GM23338 (cell line): ENCODE measurements around the gene PLA2G6.

Experiments
- EZH2 ChIP-seq: fragments of 200-600 bp; sonication (generic); IDR thresholded peaks from one replicate; pipeline ENCODE4 v1.8.0; 2017; ENCODE audit warnings: antibody characterized with exemption, mild to moderate bottlenecking, low read depth; ENCODE audit not compliant: unreplicated experiment
- EZH2phosphoT487 ChIP-seq: fragments of 200-600 bp; sonication (generic); IDR thresholded peaks from one replicate; pipeline ENCODE4 v1.8.1; 2018; ENCODE audit warnings: antibody characterized with exemption; ENCODE audit not compliant: unreplicated experiment
- POLR2AphosphoS5 ChIP-seq: IDR thresholded peaks from 2 replicates; pipeline ENCODE4 v1.6.1; 2016; ENCODE audit warnings: antibody characterized with exemption, low read depth
- ZNF331 ChIP-seq: fragments of 250-450 bp; sonication (Bioruptor Pico); IDR thresholded peaks from 2 replicates; pipeline ENCODE4 v1.5.0; 2020; ENCODE audit warnings: low read depth, mild to moderate bottlenecking, moderate library complexity
- TF ChIP-seq, protein P1 (sequence below), 2 experiments: fragments of 200-600 bp in 1 of 2; sonication (generic) in 1 of 2; conservative IDR thresholded peaks; 2 replicates each; pipeline versions ENCODE4 v1.5.1 to v1.6.1; 2016 to 2017; ENCODE audit warnings: antibody characterized with exemption in 2 of 2, low read depth in 2 of 2, mild to moderate bottlenecking in 2 of 2, moderate library complexity in 1 of 2
- TF ChIP-seq, protein P2 (sequence below): IDR thresholded peaks from one replicate; pipeline ENCODE4 v1.6.1; 2018; ENCODE audit warnings: antibody characterized with exemption; ENCODE audit not compliant: unreplicated experiment
- TF ChIP-seq, protein P3 (sequence below): fragments of 250-450 bp; sonication (Bioruptor Pico); IDR thresholded peaks from 2 replicates; pipeline ENCODE4 v1.5.0; 2020; ENCODE audit warnings: mild to moderate bottlenecking, moderate library complexity

DNA sequence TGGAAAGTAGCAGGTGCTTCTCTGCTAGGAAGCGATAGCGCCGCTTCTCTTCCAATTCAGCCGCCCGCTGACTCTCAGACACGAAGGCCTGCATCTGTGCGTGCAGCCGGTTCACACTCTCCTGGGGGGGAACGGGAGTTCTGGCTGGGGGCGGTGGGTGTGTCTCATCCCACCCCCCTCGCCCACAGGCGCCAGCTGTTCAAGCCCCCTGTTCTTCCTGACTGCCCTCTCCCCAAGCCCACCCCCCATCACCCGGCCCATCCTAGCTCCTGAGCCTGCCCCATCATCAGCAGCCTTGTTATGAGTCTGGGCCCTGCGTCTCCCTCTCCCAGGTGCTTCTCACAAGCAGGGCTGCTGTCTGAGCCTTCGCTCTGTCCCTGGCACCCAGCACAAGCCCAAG, 84.6 kb downstream of the PLA2G6 start:
- no peak for TF ChIP-seq POLR2AphosphoS5
- TF ChIP-seq, protein P1, sequence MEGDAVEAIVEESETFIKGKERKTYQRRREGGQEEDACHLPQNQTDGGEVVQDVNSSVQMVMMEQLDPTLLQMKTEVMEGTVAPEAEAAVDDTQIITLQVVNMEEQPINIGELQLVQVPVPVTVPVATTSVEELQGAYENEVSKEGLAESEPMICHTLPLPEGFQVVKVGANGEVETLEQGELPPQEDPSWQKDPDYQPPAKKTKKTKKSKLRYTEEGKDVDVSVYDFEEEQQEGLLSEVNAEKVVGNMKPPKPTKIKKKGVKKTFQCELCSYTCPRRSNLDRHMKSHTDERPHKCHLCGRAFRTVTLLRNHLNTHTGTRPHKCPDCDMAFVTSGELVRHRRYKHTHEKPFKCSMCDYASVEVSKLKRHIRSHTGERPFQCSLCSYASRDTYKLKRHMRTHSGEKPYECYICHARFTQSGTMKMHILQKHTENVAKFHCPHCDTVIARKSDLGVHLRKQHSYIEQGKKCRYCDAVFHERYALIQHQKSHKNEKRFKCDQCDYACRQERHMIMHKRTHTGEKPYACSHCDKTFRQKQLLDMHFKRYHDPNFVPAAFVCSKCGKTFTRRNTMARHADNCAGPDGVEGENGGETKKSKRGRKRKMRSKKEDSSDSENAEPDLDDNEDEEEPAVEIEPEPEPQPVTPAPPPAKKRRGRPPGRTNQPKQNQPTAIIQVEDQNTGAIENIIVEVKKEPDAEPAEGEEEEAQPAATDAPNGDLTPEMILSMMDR (conservative IDR thresholded peaks at IDR 0.05; ENCODE audit: low read depth in 2 of 2), result no peak
- TF ChIP-seq EZH2phosphoT487, result no peak
- TF ChIP-seq, protein P2, sequence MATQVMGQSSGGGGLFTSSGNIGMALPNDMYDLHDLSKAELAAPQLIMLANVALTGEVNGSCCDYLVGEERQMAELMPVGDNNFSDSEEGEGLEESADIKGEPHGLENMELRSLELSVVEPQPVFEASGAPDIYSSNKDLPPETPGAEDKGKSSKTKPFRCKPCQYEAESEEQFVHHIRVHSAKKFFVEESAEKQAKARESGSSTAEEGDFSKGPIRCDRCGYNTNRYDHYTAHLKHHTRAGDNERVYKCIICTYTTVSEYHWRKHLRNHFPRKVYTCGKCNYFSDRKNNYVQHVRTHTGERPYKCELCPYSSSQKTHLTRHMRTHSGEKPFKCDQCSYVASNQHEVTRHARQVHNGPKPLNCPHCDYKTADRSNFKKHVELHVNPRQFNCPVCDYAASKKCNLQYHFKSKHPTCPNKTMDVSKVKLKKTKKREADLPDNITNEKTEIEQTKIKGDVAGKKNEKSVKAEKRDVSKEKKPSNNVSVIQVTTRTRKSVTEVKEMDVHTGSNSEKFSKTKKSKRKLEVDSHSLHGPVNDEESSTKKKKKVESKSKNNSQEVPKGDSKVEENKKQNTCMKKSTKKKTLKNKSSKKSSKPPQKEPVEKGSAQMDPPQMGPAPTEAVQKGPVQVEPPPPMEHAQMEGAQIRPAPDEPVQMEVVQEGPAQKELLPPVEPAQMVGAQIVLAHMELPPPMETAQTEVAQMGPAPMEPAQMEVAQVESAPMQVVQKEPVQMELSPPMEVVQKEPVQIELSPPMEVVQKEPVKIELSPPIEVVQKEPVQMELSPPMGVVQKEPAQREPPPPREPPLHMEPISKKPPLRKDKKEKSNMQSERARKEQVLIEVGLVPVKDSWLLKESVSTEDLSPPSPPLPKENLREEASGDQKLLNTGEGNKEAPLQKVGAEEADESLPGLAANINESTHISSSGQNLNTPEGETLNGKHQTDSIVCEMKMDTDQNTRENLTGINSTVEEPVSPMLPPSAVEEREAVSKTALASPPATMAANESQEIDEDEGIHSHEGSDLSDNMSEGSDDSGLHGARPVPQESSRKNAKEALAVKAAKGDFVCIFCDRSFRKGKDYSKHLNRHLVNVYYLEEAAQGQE, result no peak
- TF ChIP-seq EZH2, result no peak
- TF ChIP-seq, protein P3, sequence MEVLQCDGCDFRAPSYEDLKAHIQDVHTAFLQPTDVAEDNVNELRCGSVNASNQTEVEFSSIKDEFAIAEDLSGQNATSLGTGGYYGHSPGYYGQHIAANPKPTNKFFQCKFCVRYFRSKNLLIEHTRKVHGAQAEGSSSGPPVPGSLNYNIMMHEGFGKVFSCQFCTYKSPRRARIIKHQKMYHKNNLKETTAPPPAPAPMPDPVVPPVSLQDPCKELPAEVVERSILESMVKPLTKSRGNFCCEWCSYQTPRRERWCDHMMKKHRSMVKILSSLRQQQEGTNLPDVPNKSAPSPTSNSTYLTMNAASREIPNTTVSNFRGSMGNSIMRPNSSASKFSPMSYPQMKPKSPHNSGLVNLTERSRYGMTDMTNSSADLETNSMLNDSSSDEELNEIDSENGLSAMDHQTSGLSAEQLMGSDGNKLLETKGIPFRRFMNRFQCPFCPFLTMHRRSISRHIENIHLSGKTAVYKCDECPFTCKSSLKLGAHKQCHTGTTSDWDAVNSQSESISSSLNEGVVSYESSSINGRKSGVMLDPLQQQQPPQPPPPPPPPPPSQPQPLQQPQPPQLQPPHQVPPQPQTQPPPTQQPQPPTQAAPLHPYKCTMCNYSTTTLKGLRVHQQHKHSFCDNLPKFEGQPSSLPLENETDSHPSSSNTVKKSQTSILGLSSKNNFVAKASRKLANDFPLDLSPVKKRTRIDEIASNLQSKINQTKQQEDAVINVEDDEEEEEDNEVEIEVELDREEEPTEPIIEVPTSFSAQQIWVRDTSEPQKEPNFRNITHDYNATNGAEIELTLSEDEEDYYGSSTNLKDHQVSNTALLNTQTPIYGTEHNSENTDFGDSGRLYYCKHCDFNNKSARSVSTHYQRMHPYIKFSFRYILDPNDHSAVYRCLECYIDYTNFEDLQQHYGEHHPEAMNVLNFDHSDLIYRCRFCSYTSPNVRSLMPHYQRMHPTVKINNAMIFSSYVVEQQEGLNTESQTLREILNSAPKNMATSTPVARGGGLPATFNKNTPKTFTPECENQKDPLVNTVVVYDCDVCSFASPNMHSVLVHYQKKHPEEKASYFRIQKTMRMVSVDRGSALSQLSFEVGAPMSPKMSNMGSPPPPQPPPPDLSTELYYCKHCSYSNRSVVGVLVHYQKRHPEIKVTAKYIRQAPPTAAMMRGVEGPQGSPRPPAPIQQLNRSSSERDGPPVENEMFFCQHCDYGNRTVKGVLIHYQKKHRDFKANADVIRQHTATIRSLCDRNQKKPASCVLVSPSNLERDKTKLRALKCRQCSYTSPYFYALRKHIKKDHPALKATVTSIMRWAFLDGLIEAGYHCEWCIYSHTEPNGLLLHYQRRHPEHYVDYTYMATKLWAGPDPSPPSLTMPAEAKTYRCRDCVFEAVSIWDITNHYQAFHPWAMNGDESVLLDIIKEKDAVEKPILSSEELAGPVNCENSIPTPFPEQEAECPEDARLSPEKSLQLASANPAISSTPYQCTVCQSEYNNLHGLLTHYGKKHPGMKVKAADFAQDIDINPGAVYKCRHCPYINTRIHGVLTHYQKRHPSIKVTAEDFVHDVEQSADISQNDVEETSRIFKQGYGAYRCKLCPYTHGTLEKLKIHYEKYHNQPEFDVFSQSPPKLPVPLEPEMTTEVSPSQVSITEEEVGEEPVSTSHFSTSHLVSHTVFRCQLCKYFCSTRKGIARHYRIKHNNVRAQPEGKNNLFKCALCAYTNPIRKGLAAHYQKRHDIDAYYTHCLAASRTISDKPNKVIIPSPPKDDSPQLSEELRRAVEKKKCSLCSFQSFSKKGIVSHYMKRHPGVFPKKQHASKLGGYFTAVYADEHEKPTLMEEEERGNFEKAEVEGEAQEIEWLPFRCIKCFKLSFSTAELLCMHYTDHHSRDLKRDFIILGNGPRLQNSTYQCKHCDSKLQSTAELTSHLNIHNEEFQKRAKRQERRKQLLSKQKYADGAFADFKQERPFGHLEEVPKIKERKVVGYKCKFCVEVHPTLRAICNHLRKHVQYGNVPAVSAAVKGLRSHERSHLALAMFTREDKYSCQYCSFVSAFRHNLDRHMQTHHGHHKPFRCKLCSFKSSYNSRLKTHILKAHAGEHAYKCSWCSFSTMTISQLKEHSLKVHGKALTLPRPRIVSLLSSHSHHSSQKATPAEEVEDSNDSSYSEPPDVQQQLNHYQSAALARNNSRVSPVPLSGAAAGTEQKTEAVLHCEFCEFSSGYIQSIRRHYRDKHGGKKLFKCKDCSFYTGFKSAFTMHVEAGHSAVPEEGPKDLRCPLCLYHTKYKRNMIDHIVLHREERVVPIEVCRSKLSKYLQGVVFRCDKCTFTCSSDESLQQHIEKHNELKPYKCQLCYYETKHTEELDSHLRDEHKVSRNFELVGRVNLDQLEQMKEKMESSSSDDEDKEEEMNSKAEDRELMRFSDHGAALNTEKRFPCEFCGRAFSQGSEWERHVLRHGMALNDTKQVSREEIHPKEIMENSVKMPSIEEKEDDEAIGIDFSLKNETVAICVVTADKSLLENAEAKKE (CRISPR knock-in tag), result no peak
- TF ChIP-seq ZNF331, result no peak
